GM19468 (cell line): ENCODE measurements around the gene APOM.

Source experiments
- ATAC-seq: cut with Tn5 transposase; IDR thresholded peaks from one replicate; pipeline ENCODE4 v1.9.1; 2021; ENCODE audit warnings: mild to moderate bottlenecking, moderate library complexity, moderate number of reproducible peaks; ENCODE audit not compliant: unreplicated experiment; ENCODE audit errors: extremely low read depth

The APOM gene

DNA sequence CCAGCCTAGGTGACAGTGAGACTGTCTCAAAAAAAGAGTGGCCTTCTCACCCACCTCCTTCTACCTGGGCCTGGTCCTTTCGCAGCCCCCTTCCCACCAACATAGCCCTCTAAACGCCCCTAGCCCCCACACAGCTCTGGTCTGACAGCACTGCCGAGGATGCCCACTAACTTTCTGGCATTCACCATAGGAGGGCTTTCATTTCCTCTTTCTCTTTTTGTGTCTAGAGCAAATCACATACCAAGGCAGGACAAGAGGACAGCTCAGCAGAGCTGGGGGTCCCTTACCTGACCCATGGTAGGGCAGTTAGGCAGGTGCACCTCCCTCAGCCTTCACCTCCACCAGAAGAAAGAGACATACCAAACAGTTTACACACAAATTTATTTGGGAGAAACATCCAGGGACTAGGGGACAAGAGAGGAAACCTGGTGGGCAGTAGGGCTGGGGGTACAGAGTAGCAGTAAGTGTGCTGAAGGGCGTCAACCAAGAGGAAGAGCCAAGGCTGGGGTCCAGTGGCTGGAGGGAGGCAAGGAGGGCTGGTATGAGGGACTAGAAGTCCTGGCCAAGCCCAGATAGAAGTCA, 20.7 kb downstream of the APOM start:
- no peak for ATAC-seq

GRCh38 chr6:31676904-31677303, 21.2 kb downstream of the APOM start:
- no peak for ATAC-seq

GRCh38 chr6:31677955-31678354, 22.3 kb downstream of the APOM start:
- no peak for ATAC-seq

DNA sequence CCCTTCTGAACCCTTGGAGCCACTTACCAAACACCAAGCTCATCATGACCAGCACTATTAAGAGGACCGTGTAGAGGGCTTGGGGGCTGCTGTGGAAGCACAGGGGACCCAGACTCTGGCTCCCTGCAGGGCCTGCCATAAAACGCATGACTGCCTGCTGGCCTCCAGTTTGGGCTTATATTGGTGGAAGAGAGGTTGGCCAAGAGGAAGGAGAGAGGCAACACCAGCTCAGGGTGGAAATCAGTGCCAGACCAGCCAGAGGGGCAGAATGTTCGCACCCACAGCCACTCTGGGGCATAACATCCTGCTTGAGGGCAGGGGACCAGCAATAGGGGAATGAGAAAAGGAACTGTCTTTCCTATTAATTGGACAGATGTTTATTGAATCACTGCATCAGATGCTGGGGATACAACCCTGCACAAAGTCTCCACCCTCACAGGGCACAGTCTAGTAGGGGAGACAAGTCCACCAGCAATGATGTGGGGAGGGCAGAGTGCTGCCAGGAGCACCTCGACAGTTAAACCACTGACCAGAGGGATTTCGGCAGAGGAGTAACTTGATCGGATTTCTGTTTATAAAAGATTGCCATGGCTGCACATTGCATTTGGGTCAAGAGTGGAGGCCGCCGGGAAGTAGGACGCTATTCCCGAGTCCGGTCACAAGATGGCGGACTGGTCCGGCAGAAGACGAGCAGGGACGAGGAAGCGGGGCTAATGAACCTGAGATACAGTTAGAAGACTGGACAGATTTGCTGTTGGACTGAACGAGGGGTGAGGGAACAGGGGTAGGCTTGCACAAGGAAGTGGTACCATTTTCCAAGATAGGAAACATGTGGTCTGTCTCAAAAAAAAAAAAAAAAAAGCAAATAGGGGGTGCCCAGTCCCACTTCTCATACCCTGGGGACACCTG, 24.8 kb downstream of the APOM start, which contains the start of gene LY6G5C:
TSS of gene LY6G5C (minus strand) at position 842 of the 909 bp plus-strand sequence. CDS start at position 148, 694 bp downstream.
- no peak for ATAC-seq

DNA sequence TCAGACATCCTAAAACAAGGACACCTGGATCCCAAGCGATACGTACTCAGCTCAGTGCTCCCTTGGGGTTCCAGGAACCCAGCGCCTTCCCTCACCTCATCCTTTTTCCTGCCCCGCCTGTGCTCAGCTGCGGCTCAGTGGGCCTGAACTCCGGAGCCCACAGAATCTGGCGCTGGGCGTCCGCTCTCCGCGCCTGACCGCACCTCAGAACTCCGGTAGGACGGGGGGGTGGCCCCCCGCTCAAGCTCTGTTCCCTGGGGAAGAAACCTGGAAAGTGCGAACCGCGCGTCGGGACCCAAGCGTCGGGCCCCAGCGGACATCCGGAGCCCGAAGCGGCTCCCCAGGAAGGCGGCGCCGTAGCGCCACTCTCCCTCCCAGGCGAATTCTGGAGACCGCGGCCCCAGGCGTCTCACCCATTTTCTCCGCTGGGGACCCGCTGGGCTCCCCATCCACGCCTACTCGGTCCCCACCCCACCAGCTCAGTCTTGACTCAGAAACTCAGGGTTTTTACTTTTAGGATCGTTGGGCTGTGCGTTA, 25.5 kb downstream of the APOM start:
- ATAC-seq = no peak

GRCh38 chr6:31683591-31683990, 27.9 kb downstream of the APOM start:
- no peak for ATAC-seq

DNA sequence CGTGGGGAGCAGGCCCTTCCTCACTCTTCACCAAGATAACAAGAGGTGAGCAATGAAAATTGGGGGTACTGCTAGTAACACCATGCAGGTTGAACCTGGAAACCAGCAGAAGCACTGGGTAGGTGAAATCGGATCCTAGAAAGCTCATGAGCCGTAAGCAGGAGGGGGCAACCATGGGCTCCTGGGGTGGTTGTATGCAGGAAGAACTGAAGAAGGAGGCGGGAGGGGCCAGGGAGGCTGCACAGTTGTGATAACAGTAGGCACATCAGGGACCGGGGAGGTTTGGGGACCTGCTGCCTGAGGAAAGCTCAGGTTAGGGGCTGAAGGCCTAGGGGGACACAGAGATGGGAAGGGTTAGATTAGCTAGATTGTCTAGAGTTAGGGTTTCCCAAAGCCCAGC, 30.8 kb downstream of the APOM start:
- ATAC-seq = no peak

DNA sequence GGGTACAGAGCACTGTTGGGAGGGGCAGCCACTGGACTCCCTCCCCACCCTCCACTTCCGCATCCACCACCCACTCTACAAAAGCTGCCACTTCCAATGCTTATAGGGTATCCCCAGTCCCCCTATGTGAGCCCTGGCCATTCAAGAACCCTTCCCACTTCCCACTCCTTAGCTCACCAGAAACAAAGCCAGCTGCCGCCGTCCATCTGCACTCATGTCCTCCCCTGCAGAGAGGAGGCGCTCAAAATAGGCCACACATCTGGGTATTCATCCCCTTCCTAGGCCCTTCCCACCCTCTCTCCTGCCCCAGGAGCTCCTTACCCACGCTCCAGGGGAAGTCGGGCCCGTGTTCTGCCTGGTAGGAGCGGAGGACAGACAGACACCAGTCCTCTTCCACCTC, 31.6 kb downstream of the APOM start:
- ATAC-seq = no peak

DNA sequence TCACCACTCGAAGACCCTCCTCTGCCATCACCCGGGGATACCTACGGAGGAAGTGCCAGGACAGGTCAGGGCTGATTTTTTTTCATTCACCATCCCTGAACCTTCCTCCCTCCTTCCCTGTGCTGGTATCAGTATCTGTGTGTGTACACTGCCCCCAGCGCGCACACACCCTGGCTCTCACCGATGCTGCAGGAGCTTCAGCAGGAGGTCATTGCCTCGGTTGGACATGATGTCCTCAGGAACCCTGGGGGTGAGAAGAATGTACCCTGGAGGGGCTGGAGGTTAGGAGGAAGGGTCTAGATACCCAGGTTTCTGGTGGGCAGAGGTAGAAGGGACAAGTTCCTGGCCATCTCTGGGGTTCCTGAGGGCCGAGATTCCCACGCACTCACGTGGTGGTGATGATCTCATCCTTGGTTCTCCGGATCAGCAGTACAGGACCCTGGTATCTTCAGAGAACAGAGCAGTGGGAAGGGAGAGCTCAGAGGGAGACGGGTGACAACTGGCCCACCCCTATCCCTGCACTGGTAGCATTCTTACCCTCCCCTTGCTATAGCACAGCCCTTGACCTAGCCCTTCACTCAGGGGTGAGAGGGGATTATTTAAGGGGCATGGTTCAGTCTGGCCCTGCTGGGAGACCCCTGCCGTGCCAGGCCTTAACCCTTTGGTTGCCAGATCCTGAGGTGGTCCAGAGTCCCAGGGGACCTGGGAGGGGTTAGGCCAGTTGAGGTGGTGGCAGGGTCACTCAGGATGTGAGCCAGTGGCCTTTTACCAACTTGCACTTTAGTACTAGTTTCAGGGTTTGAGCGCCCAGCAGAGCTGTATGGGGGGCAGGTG, 32.4 kb downstream of the APOM start:
- no peak for ATAC-seq

GRCh38 chr6:31689249-31690110, 33.8 kb downstream of the APOM start:
- ATAC-seq = no peak

DNA sequence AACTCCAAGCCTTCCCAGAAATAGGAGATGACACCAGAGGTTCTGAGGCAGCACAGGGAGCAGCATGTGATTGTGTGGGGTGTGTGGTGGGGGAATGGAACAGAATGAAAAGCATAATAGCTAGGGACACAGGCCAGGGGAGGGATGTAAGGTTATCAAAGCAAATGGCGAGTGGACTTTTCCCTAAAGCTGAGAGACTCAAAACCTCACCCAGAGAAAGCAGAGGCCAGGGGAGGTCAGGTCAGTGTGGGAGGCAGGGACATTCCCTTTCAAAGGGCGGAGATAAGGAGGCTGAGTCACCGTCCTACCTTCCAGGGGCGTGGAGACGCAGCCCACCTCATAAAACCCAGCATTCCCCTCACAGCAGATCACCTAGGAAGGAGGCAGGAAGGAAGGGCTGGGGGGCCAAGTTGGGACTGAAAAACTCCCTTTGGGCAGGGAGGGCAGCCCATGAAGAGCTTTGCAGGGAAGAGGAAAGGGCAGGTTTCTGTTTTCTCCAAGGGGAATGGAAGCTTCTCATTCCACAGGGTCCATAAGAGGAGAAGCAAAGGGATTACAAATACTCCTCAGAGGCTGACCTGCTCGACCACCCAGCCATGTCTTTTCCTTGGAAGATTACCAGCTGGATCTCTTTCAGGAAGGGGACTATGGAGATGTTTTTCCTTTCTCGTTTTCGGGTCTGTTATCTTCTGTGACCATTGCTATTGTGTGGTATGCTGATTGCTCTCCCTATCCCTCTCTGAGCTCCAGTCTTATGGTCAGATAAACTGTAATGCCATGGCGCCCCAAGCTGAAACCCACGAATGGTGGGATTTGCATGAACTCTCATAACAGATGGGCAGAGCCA, 34.8 kb downstream of the APOM start:
- ATAC-seq = no peak

DNA sequence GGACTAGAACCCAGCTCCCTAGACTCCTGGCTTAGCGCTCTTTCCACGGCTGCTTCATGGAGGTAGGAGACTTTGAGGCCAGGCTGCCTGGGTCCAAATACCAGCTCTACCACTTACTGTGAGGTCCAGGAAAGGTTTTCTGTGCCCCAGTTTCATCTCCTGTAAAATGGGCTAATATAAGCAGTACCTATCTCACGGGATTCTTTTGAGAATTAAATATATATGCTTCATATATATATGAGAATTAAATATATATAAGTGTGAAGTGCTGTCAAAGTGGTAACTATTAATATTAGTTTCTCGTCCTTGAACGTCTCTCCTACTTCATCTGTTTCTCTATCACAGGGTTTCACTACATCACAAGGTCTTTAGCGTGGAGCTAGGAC, 35.4 kb downstream of the APOM start:
- ATAC-seq = no peak

GRCh38 chr6:31691564-31692108, 35.9 kb downstream of the APOM start:
- ATAC-seq = no peak

DNA sequence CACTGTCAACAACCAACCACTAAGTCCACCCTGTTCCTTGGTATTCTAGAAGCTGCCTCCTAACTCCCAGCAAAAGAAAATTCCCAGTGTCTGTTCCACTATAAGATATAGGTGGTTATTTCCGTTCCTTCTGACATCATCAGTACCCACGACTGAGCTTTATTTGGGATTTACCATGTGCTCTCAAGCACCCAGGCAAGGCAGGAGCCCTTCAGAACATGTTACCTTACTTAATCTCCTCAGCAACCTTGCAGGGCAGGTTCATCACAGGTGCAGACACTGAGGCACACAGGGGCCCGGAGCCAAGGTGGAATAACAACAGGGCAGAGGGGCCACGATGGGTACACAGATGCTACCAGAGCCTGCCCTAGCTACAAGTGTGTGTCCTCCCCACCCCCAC, 36.7 kb downstream of the APOM start:
- ATAC-seq = no peak

GRCh38 chr6:31692886-31693285, 37.2 kb downstream of the APOM start:
- no peak for ATAC-seq

DNA sequence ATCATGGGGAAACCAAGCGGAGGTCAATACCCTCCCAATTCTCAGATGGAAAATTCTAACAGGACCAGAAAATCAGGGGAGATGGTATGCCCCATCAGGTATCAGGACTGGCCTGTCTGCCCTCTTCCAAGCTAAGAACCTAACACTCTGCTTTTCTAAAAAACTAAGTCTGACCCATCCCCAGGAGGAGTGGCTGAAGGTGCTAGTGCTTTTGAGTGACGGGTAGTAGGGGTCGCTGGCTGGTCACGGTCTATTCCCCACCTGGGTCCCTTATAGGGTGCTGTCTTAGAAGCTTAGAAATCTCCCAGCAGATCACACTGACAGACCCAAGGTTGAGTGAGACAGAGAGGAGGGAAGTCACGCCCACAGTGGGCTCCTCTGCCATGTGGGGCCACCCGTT, 37.8 kb downstream of the APOM start:
- ATAC-seq = no peak

DNA sequence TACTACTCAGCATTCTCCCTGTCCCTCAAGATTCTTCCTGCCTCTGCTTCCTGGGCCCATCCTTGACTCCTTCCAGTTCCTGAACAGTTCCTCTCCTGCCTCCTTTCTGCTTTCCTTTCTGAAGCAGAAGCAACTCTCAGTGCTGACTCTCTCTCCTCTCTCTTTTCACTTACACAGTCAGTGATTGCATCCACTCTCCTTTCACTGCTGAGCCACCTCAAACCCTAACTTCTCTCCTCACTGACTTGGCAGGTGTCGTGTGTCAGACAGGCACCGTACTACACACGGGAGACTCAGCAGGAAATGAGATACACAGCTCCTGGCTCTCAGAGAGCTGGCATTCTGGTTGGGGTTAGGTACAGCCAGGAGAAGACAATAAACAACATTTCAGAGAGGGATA, 41.9 kb downstream of the APOM start:
- no peak for ATAC-seq

DNA sequence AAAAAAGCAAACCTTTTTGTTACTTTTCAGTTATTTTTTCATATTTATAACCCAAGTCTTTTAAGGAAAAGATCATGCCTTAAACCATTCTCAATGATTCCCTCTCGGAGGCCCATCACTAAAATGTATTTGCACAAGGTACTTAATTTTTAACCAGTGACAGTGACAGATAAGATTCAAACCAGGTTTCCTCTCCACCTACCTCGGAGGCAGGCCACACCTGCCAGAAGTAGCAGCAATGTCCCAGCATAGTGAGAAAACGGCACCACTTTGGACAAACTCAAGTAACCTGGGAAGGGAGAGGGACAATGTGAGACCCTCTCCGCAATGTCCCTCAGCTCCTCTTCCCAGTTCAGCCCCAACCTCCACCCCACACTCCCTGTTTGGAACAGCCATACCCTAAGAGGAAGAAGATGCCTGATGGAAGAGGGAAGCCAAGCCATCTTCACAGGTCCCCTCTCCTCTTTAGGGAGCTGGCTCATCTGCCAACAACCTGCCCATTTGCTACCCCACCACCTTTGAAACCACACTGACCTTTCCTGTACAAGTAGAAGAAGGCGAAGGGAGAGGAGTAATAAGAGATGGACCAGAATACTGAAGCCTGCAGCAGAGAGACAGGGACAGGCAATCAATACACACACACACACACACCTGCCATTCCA, 45.2 kb downstream of the APOM start:
- ATAC-seq = no peak
